Measurements from ENCODE around the gene NDFIP2.

Gene NDFIP2

GRCh38 chr13:79459906-79460305 lies 21.0 kb upstream of the NDFIP2 start:
- DNase-seq (ENCODE audit: low read depth in 1 of 2, low spot score in 1 of 2): no peak
- H3K4me3 ChIP-seq (replicated peaks; ENCODE audit: insufficient read depth, low read length): no peak overlapping the region
- H3K27ac ChIP-seq (replicated peaks): no peak overlapping the region
- no peak for TF ChIP-seq POLR2AphosphoS5 (IDR thresholded peaks at IDR 0.05; ENCODE audit: low read depth)
- no peak for TF ChIP-seq CTCF (IDR thresholded peaks at IDR 0.05; ENCODE audit: insufficient read depth, low read length)
- no peak for TF ChIP-seq GABPA (IDR thresholded peaks at IDR 0.05; ENCODE audit: low read depth)
- no peaks in the 10 kb centered on the region for H3K27me3 ChIP-seq (ENCODE audit: insufficient read depth, poor library complexity, severe bottlenecking)

GRCh38 chr13:79462895-79463294 lies 18.1 kb upstream of the NDFIP2 start:
- no peaks in the 10 kb centered on the region for H3K27me3 ChIP-seq (ENCODE audit: insufficient read depth, poor library complexity, severe bottlenecking)
- no peak for TF ChIP-seq POLR2AphosphoS5 (IDR thresholded peaks at IDR 0.05; ENCODE audit: low read depth)
- TF ChIP-seq REST (IDR thresholded peaks at IDR 0.05; ENCODE audit: insufficient replicate concordance, low read depth): no peak
- no peak for TF ChIP-seq CTCF (IDR thresholded peaks at IDR 0.05; ENCODE audit: insufficient read depth, low read length)
- H3K4me3 ChIP-seq (replicated peaks; ENCODE audit: insufficient read depth, low read length): no peak overlapping the region
- DNase-seq (ENCODE audit: low read depth in 1 of 2, low spot score in 1 of 2): no peak
- H3K27ac ChIP-seq (replicated peaks): no peak overlapping the region

- TF ChIP-seq SPI1 (IDR thresholded peaks at IDR 0.05; ENCODE audit: borderline replicate concordance, low read depth) (no peak), REST (IDR thresholded peaks at IDR 0.05; ENCODE audit: insufficient replicate concordance, low read depth) (no peak), GABPA (IDR thresholded peaks at IDR 0.05; ENCODE audit: low read depth) (no peak), POLR2AphosphoS5 (IDR thresholded peaks at IDR 0.05; ENCODE audit: low read depth) (no peak), CTCF (IDR thresholded peaks at IDR 0.05; ENCODE audit: insufficient read depth, low read length) (no peak)
- no peak overlapping the region for H3K4me3 ChIP-seq (replicated peaks; ENCODE audit: insufficient read depth, low read length)
- no peak for DNase-seq (ENCODE audit: low read depth in 1 of 2, low spot score in 1 of 2)
- no peak overlapping the region for H3K27ac ChIP-seq (replicated peaks)
- no peaks in the 10 kb centered on the region for H3K27me3 ChIP-seq (ENCODE audit: insufficient read depth, poor library complexity, severe bottlenecking)
Measured at GRCh38 chr13:79463604-79464003, 17.4 kb upstream of the NDFIP2 start.

GRCh38 chr13:79466872-79467271 lies 14.1 kb upstream of the NDFIP2 start:
- Histone ChIP-seq H3K4me3 (replicated peaks; ENCODE audit: insufficient read depth, low read length) (no peak overlapping the region), H3K27me3 (ENCODE audit: insufficient read depth, poor library complexity, severe bottlenecking) (no peaks in the 10 kb centered on the region), H3K27ac (replicated peaks) (no peak overlapping the region)
- no peak for TF ChIP-seq POLR2AphosphoS5 (IDR thresholded peaks at IDR 0.05; ENCODE audit: low read depth)
- no peak for DNase-seq (ENCODE audit: low read depth in 1 of 2, low spot score in 1 of 2)

Measured in HL-60 (cell line).